Endothelial cell of umbilical vein (primary cell): ENCODE measurements around the gene SINHCAF. TPM values are rescaled to one million over a fixed set of nuclear protein-coding genes. Genes with fewer than 3 reads are reported as not detected.

Source experiments
- BruUV-seq: library from RNA; stranded (reverse); fragments of 400-500 nt; replicated peaks from 2 replicates; lab custom pipeline; 2021; lab: Mats Ljungman, UMichigan
- CTCF ChIA-PET: fragments of 300-600, 350-600 bp; sonication (Branson Sonifier 250); formaldehyde crosslinking; loops from one replicate; lab custom pipeline; 2021; ENCODE audit warnings: antibody characterized with exemption, inconsistent platforms; lab: Charles Lee
- POLR2A ChIA-PET: fragments of 300-600, 350-600 bp; sonication (Branson Sonifier 250); formaldehyde crosslinking; loops from one replicate; lab custom pipeline; 2021; ENCODE audit warnings: antibody characterized with exemption, inconsistent platforms; lab: Charles Lee
- DNase-seq: peaks from one replicate; pipeline ENCODE4 v3.0.0-alpha.2; 2011; ENCODE audit warnings: low read depth, low spot score
- FAIRE-seq: peaks from 2 replicates; lab custom pipeline; 2011; peaks lifted over from hg19 to GRCh38; lab: Jason Lieb, UNC
- H2AFZ ChIP-seq: 2 replicates; pipeline ENCODE4 v1.6.0; 2012; ENCODE audit warnings: low read depth, low read length, control low read depth, inconsistent platforms
- H3K27ac ChIP-seq: 2 replicates; pipeline ENCODE4 v1.5.1; 2011; ENCODE audit warnings: low read depth, mild to moderate bottlenecking, control low read depth, low read length, moderate library complexity; ENCODE audit not compliant: insufficient read depth
- H3K27me3 ChIP-seq, 2 experiments: 2 replicates each; pipeline versions ENCODE4 v1.6.0 to v1.6.1; 2011; ENCODE audit warnings: low read length in 2 of 2, mixed read lengths in 1 of 2; ENCODE audit not compliant: control insufficient read depth in 2 of 2, insufficient read depth in 2 of 2
- H3K36me3 ChIP-seq, 2 experiments: 2 replicates in 1 of 2; 3 replicates in 1 of 2; pipeline ENCODE4 v1.5.1; 2011; ENCODE audit warnings: low read length in 2 of 2, mild to moderate bottlenecking in 1 of 2, moderate library complexity in 1 of 2; ENCODE audit not compliant: control insufficient read depth in 2 of 2, insufficient read depth in 2 of 2; ENCODE audit errors: extremely low read depth in 1 of 2
- H3K4me1 ChIP-seq: 3 replicates; pipeline ENCODE4 v1.5.1; 2011; ENCODE audit warnings: mild to moderate bottlenecking, low read length; ENCODE audit not compliant: control insufficient read depth, insufficient read depth; ENCODE audit errors: extremely low read depth
- H3K4me2 ChIP-seq: 2 replicates; pipeline ENCODE4 v1.6.1; 2011; ENCODE audit warnings: low read length, control low read depth, mixed read lengths; ENCODE audit not compliant: insufficient read depth
- H3K4me3 ChIP-seq, 3 experiments: fragments of 200-600 bp in 1 of 3; sonication (generic), shearing (Covaris generic) in 1 of 3; replicated peaks in 1 of 3; 2 replicates each; pipeline ENCODE4 v1.5.1; 2011 to 2016; ENCODE audit warnings: control low read depth in 3 of 3, low read length in 3 of 3, mild to moderate bottlenecking in 2 of 3, inconsistent platforms in 1 of 3, low read depth in 1 of 3, moderate library complexity in 1 of 3; ENCODE audit not compliant: insufficient read depth in 1 of 3
- H3K79me2 ChIP-seq: 2 replicates; pipeline ENCODE4 v1.6.0; 2012; ENCODE audit warnings: low read length, inconsistent platforms; ENCODE audit not compliant: control insufficient read depth, insufficient read depth
- H3K9ac ChIP-seq: replicated peaks from 2 replicates; pipeline ENCODE3; 2011; ENCODE audit warnings: low read length, control low read depth; ENCODE audit not compliant: insufficient read depth; ENCODE audit errors: extremely low read depth
- H3K9me1 ChIP-seq: replicated peaks from 3 replicates; pipeline ENCODE4 v1.6.0; 2011; ENCODE audit warnings: mild to moderate bottlenecking, low read length; ENCODE audit not compliant: control insufficient read depth, insufficient read depth; ENCODE audit errors: extremely low read depth
- H3K9me3 ChIP-seq: replicated peaks from 2 replicates; pipeline ENCODE4 v1.5.1; 2012; ENCODE audit warnings: low read length, inconsistent platforms; ENCODE audit not compliant: control insufficient read depth, insufficient read depth
- H4K20me1 ChIP-seq: replicated peaks from 2 replicates; pipeline ENCODE3; 2011; ENCODE audit warnings: mild to moderate bottlenecking, low read length; ENCODE audit not compliant: control insufficient read depth, insufficient read depth; ENCODE audit errors: extremely low read depth
- EZH2 ChIP-seq: IDR thresholded peaks from 2 replicates; pipeline ENCODE4 v1.6.1; 2012; ENCODE audit warnings: borderline replicate concordance, low read depth, mild to moderate bottlenecking, moderate library complexity, low read length, inconsistent platforms; ENCODE audit not compliant: severe bottlenecking
- FOS ChIP-seq: IDR thresholded peaks from 2 replicates; pipeline ENCODE4 v1.6.1; 2011; ENCODE audit warnings: mild to moderate bottlenecking, low read length, moderate library complexity, borderline replicate concordance; ENCODE audit not compliant: insufficient read depth
- GATA2 ChIP-seq: IDR thresholded peaks from 2 replicates; pipeline ENCODE4 v1.7.0; 2011; ENCODE audit warnings: low read depth, mild to moderate bottlenecking, moderate library complexity, mixed read lengths, low read length; ENCODE audit not compliant: insufficient read length, insufficient read depth
- JUN ChIP-seq: IDR thresholded peaks from 2 replicates; pipeline ENCODE4 v1.6.1; 2011; ENCODE audit warnings: borderline replicate concordance, low read depth; ENCODE audit not compliant: insufficient read length, insufficient read depth
- MYC ChIP-seq: IDR thresholded peaks from one replicate; pipeline ENCODE4 v1.6.1; 2011; ENCODE audit warnings: mild to moderate bottlenecking, low read depth, low read length
- POLR2A ChIP-seq: IDR thresholded peaks from 2 replicates; pipeline ENCODE4 v1.6.1; 2012; ENCODE audit warnings: low read depth, mild to moderate bottlenecking, control low read depth, low read length
- POLR2AphosphoS5 ChIP-seq: IDR thresholded peaks from 2 replicates; pipeline ENCODE4 v1.6.1; 2012; ENCODE audit warnings: low read depth, mild to moderate bottlenecking, control low read depth, low read length, moderate library complexity; ENCODE audit not compliant: insufficient read depth
- dilution Hi-C: fragments of 300-500 bp; cut with MboI; formaldehyde crosslinking; loops from one replicate; pipeline ENCODE4 v1.15.0; 2019; ENCODE audit warnings: low sequenced_read_pairs; ENCODE audit not compliant: extremely low pct_ligation_motif_present
- intact Hi-C: fragments of 100-400 bp; cut with micrococcal nuclease; formaldehyde crosslinking; loops from one replicate; pipeline ENCODE4 v1.10.0; 2022
- polyA plus RNA-seq, 4 experiments: library from polyadenylated mRNA; depleted of rRNA in 3 of 4; stranded (reverse) in 3 of 4; unstranded in 1 of 4; fragments of >200 nt; gene quantifications; 2 replicates each; pipeline versions ENCODE4 v1.2.1 to v1.2.3, GENCODE V29; 2011 to 2012; ENCODE audit warnings: missing spikeins in 1 of 4
- total RNA-seq: library from RNA; stranded (reverse); gene quantifications from 2 replicates; pipeline ENCODE4 v1.2.3, GENCODE V29; 2021
- TF ChIP-seq, protein P1 (sequence below): IDR thresholded peaks from 2 replicates; pipeline ENCODE4 v1.6.1; 2011; ENCODE audit not compliant: insufficient read depth, insufficient read length
- TF ChIP-seq, protein P2 (sequence below), 2 donors: IDR thresholded peaks; 1 replicate in 1 of 2; 2 replicates in 1 of 2; pipeline ENCODE4 v1.5.1; 2011; ENCODE audit warnings: low read length in 2 of 2, mild to moderate bottlenecking in 2 of 2, moderate library complexity in 2 of 2, control low read depth in 1 of 2, inconsistent platforms in 1 of 2, low read depth in 1 of 2; ENCODE audit not compliant: insufficient read depth in 1 of 2; ENCODE audit errors: extremely low read depth in 1 of 2

SINHCAF gene
- total and polyA plus RNA-seq, 2 donors (not counting 3 experiments of a cell fraction or from before 2014, with no cell fraction given), result 19.3 to 83.4 TPM

DNA sequence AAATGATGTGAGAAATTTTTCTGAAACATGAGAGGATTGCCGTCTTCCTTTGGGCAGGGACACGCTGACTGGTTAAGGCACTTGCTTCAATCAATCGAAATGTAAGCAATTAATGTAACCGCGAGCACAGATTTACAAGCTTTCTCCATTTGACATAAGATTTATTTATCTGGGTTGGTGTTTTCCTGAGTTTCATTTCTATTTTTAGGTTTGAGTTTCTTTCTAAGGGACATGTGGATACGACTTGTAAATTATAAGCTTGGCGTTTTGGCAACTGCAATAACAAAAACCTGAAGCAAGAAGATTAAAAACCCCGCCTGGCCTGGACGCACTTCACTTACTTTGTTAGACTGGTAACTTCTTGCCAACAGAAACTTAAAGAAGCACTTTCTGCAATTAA lies 20.3 kb upstream of the SINHCAF start:
- Histone ChIP-seq H3K4me3 (no peak overlapping the region), H4K20me1 (no peaks in the 10 kb centered on the region), H3K27me3 (peaks cover 7 to 9% of the 10 kb centered on the region in 2 experiments), H2AFZ (no peak overlapping the region), H3K9me3 (no peaks in the 10 kb centered on the region), H3K9ac (no peak overlapping the region), H3K36me3 (no peaks in the 10 kb centered on the region), H3K27ac (no peak overlapping the region), H3K9me1 (no peaks in the 10 kb centered on the region), H3K4me1 (no peaks in the 10 kb centered on the region), H3K4me2 (no peak overlapping the region), H3K79me2 (no peaks in the 10 kb centered on the region)
- DNase-seq, result no peak
- CTCF ChIA-PET, result no interaction called here
- no peak for FAIRE-seq
- BruUV-seq, result no TSS peak
- dilution Hi-C loops (no loop called here), intact Hi-C loops (no loop called here)
- TF ChIP-seq JUN (no peak), MYC (no peak), POLR2AphosphoS5 (no peak), FOS (no peak), GATA2 (no peak), EZH2 (no peak), POLR2A (no peak)
- TF ChIP-seq, protein P1, sequence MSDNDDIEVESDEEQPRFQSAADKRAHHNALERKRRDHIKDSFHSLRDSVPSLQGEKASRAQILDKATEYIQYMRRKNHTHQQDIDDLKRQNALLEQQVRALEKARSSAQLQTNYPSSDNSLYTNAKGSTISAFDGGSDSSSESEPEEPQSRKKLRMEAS, result no peak
- TF ChIP-seq, protein P2, sequence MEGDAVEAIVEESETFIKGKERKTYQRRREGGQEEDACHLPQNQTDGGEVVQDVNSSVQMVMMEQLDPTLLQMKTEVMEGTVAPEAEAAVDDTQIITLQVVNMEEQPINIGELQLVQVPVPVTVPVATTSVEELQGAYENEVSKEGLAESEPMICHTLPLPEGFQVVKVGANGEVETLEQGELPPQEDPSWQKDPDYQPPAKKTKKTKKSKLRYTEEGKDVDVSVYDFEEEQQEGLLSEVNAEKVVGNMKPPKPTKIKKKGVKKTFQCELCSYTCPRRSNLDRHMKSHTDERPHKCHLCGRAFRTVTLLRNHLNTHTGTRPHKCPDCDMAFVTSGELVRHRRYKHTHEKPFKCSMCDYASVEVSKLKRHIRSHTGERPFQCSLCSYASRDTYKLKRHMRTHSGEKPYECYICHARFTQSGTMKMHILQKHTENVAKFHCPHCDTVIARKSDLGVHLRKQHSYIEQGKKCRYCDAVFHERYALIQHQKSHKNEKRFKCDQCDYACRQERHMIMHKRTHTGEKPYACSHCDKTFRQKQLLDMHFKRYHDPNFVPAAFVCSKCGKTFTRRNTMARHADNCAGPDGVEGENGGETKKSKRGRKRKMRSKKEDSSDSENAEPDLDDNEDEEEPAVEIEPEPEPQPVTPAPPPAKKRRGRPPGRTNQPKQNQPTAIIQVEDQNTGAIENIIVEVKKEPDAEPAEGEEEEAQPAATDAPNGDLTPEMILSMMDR (IDR thresholded peaks at IDR 0.05; ENCODE audit: extremely low read depth in 1 of 2, insufficient read depth in 1 of 2, low read depth in 1 of 2, low read length in 2 of 2), result no peak
- POLR2A ChIA-PET, result interaction anchor here (0.6 kb wide), 1 partner anchor 174 kb away, joined by 3 read pairs; no protein-coding TSS in a partner anchor
